ENCODE measurements around the gene TMEM138.

TMEM138 gene

GRCh38 chr11:61352038-61352437 is 10.1 kb upstream of the TMEM138 start:
- no CpG with 5 or more reads among the region's 8 CpGs for WGBS (ENCODE audit: insufficient coverage, insufficient read length)
- DNase-seq (ENCODE audit: low read depth, low spot score): no peak
- no peaks in the 10 kb centered on the region for H3K4me1 ChIP-seq (ENCODE audit: control insufficient read depth, insufficient read depth, low read length)
- no peak overlapping the region for H3K27ac ChIP-seq (ENCODE audit: low read length)
- H3K36me3 ChIP-seq (ENCODE audit: control insufficient read depth, insufficient read depth, low read length): peaks cover 15% of the 10 kb centered on the region; the same call in 1 of the 2 replicates
- no peaks in the 10 kb centered on the region for H3K9me3 ChIP-seq (ENCODE audit: control insufficient read depth, insufficient read depth, low read length)
- no peak overlapping the region for H3K4me3 ChIP-seq (ENCODE audit: low read length)
- no peaks in the 10 kb centered on the region for H3K27me3 ChIP-seq (ENCODE audit: control insufficient read depth, insufficient read depth, low read length)

GRCh38 chr11:61353131-61354067 is 8.8 kb upstream of the TMEM138 start:
- peaks cover 15% of the 10 kb centered on the region; the same call in 1 of the 2 replicates for H3K36me3 ChIP-seq (ENCODE audit: control insufficient read depth, insufficient read depth, low read length)
- DNase-seq (ENCODE audit: low read depth, low spot score): no peak
- no peak overlapping the region for H3K27ac ChIP-seq (ENCODE audit: low read length)

GRCh38 chr11:61354208-61354607 is 8.0 kb upstream of the TMEM138 start:
- no peak overlapping the region for H3K4me3 ChIP-seq (ENCODE audit: low read length)
- DNase-seq (ENCODE audit: low read depth, low spot score): no peak
- no CpG with 5 or more reads among the region's 2 CpGs for WGBS (ENCODE audit: insufficient coverage, insufficient read length)
- H3K27ac ChIP-seq (ENCODE audit: low read length): no peak overlapping the region
- H3K36me3 ChIP-seq (ENCODE audit: control insufficient read depth, insufficient read depth, low read length): peaks cover 11% of the 10 kb centered on the region; the same call in 1 of the 2 replicates
- H3K4me1 ChIP-seq (ENCODE audit: control insufficient read depth, insufficient read depth, low read length): no peaks in the 10 kb centered on the region
- H3K27me3 ChIP-seq (ENCODE audit: control insufficient read depth, insufficient read depth, low read length): no peaks in the 10 kb centered on the region
- H3K9me3 ChIP-seq (ENCODE audit: control insufficient read depth, insufficient read depth, low read length): no peaks in the 10 kb centered on the region

More at GRCh38 chr11:61353131-61354067, 8.8 kb upstream of the TMEM138 start:
- Histone ChIP-seq H3K9me3 (ENCODE audit: control insufficient read depth, insufficient read depth, low read length) (no peaks in the 10 kb centered on the region), H3K4me1 (ENCODE audit: control insufficient read depth, insufficient read depth, low read length) (no peaks in the 10 kb centered on the region), H3K4me3 (ENCODE audit: low read length) (no peak overlapping the region), H3K27me3 (ENCODE audit: control insufficient read depth, insufficient read depth, low read length) (no peaks in the 10 kb centered on the region)
- no CpG with 5 or more reads among the region's 15 CpGs for WGBS (ENCODE audit: insufficient coverage, insufficient read length)

GRCh38 chr11:61356706-61357105 is 5.5 kb upstream of the TMEM138 start:
- Histone ChIP-seq H3K4me3 (ENCODE audit: low read length) (no peak overlapping the region), H3K27ac (ENCODE audit: low read length) (no peak overlapping the region)

GRCh38 chr11:61357233-61357893 is 4.8 kb upstream of the TMEM138 start:
- no peak for DNase-seq (ENCODE audit: low read depth, low spot score)
- Histone ChIP-seq H3K4me3 (ENCODE audit: low read length) (no peak overlapping the region), H3K4me1 (ENCODE audit: control insufficient read depth, insufficient read depth, low read length) (no peaks in the 10 kb centered on the region), H3K36me3 (ENCODE audit: control insufficient read depth, insufficient read depth, low read length) (peaks cover 4% of the 10 kb centered on the region; the same call in 1 of the 2 replicates), H3K9me3 (ENCODE audit: control insufficient read depth, insufficient read depth, low read length) (no peaks in the 10 kb centered on the region), H3K27ac (ENCODE audit: low read length) (no peak overlapping the region), H3K27me3 (ENCODE audit: control insufficient read depth, insufficient read depth, low read length) (no peaks in the 10 kb centered on the region)
- no CpG with 5 or more reads among the region's 9 CpGs for whole genome bisulfite sequencing (ENCODE audit: insufficient coverage, insufficient read length)

More at GRCh38 chr11:61356706-61357105, 5.5 kb upstream of the TMEM138 start:
- no peaks in the 10 kb centered on the region for H3K9me3 ChIP-seq (ENCODE audit: control insufficient read depth, insufficient read depth, low read length)
- DNase-seq (ENCODE audit: low read depth, low spot score): no peak
- WGBS (ENCODE audit: insufficient coverage, insufficient read length): no CpG with 5 or more reads among the region's 4 CpGs
- no peaks in the 10 kb centered on the region for H3K4me1 ChIP-seq (ENCODE audit: control insufficient read depth, insufficient read depth, low read length)
- H3K27me3 ChIP-seq (ENCODE audit: control insufficient read depth, insufficient read depth, low read length): no peaks in the 10 kb centered on the region
- peaks cover 4% of the 10 kb centered on the region; the same call in 1 of the 2 replicates for H3K36me3 ChIP-seq (ENCODE audit: control insufficient read depth, insufficient read depth, low read length)

GRCh38 chr11:61357894-61358239 is 4.3 kb upstream of the TMEM138 start:
- Histone ChIP-seq H3K36me3 (ENCODE audit: control insufficient read depth, insufficient read depth, low read length) (peaks cover 3% of the 10 kb centered on the region; the same call in 1 of the 2 replicates), H3K27ac (ENCODE audit: low read length) (no peak overlapping the region), H3K27me3 (ENCODE audit: control insufficient read depth, insufficient read depth, low read length) (no peaks in the 10 kb centered on the region), H3K4me1 (ENCODE audit: control insufficient read depth, insufficient read depth, low read length) (no peaks in the 10 kb centered on the region), H3K4me3 (ENCODE audit: low read length) (no peak overlapping the region), H3K9me3 (ENCODE audit: control insufficient read depth, insufficient read depth, low read length) (no peaks in the 10 kb centered on the region)
- DNase-seq (ENCODE audit: low read depth, low spot score): no peak
- WGBS (ENCODE audit: insufficient coverage, insufficient read length): no CpG with 5 or more reads among the region's 6 CpGs

GRCh38 chr11:61358566-61358965 is 3.6 kb upstream of the TMEM138 start:
- H3K36me3 ChIP-seq (ENCODE audit: control insufficient read depth, insufficient read depth, low read length): no peaks in the 10 kb centered on the region
- H3K9me3 ChIP-seq (ENCODE audit: control insufficient read depth, insufficient read depth, low read length): no peaks in the 10 kb centered on the region
- no peak overlapping the region for H3K4me3 ChIP-seq (ENCODE audit: low read length)
- no CpG with 5 or more reads among the region's 11 CpGs for WGBS (ENCODE audit: insufficient coverage, insufficient read length)
- no peaks in the 10 kb centered on the region for H3K4me1 ChIP-seq (ENCODE audit: control insufficient read depth, insufficient read depth, low read length)
- H3K27me3 ChIP-seq (ENCODE audit: control insufficient read depth, insufficient read depth, low read length): no peaks in the 10 kb centered on the region
- H3K27ac ChIP-seq (ENCODE audit: low read length): no peak overlapping the region
- no peak for DNase-seq (ENCODE audit: low read depth, low spot score)

GRCh38 chr11:61359516-61359915 is 2.7 kb upstream of the TMEM138 start:
- Histone ChIP-seq H3K9me3 (ENCODE audit: control insufficient read depth, insufficient read depth, low read length) (no peaks in the 10 kb centered on the region), H3K4me1 (ENCODE audit: control insufficient read depth, insufficient read depth, low read length) (no peaks in the 10 kb centered on the region), H3K36me3 (ENCODE audit: control insufficient read depth, insufficient read depth, low read length) (peaks cover 4% of the 10 kb centered on the region; the same call in 1 of the 2 replicates), H3K27me3 (ENCODE audit: control insufficient read depth, insufficient read depth, low read length) (no peaks in the 10 kb centered on the region), H3K4me3 (ENCODE audit: low read length) (no peak overlapping the region), H3K27ac (ENCODE audit: low read length) (no peak overlapping the region)
- DNase-seq (ENCODE audit: low read depth, low spot score): no peak
- no CpG with 5 or more reads among the region's 6 CpGs for WGBS (ENCODE audit: insufficient coverage, insufficient read length)

GRCh38 chr11:61361237-61361740 is 885 bp upstream of the TMEM138 start:
- Histone ChIP-seq H3K9me3 (ENCODE audit: control insufficient read depth, insufficient read depth, low read length) (no peaks in the 10 kb centered on the region), H3K27ac (ENCODE audit: low read length) (no peak overlapping the region), H3K4me1 (ENCODE audit: control insufficient read depth, insufficient read depth, low read length) (no peaks in the 10 kb centered on the region), H3K36me3 (ENCODE audit: control insufficient read depth, insufficient read depth, low read length) (peaks cover 9% of the 10 kb centered on the region; the same call in 1 of the 2 replicates), H3K4me3 (ENCODE audit: low read length) (peak overlapping the region; percentile 51), H3K27me3 (ENCODE audit: control insufficient read depth, insufficient read depth, low read length) (no peaks in the 10 kb centered on the region)
- DNase-seq (ENCODE audit: low read depth, low spot score): no peak
- WGBS (ENCODE audit: insufficient coverage, insufficient read length): no CpG with 5 or more reads among the region's 22 CpGs

GRCh38 chr11:61362542-61362875 is 335 bp downstream of the TMEM138 start:
- peaks cover 13% of the 10 kb centered on the region; the same call in 1 of the 2 replicates for H3K36me3 ChIP-seq (ENCODE audit: control insufficient read depth, insufficient read depth, low read length)
- H3K4me3 ChIP-seq (ENCODE audit: low read length): peak overlapping the region; percentile 51
- WGBS (ENCODE audit: insufficient coverage, insufficient read length): no CpG with 5 or more reads among the region's 12 CpGs
- no peak for DNase-seq (ENCODE audit: low read depth, low spot score)
- H3K4me1 ChIP-seq (ENCODE audit: control insufficient read depth, insufficient read depth, low read length): no peaks in the 10 kb centered on the region
- H3K9me3 ChIP-seq (ENCODE audit: control insufficient read depth, insufficient read depth, low read length): no peaks in the 10 kb centered on the region
- H3K27me3 ChIP-seq (ENCODE audit: control insufficient read depth, insufficient read depth, low read length): no peaks in the 10 kb centered on the region
- H3K27ac ChIP-seq (ENCODE audit: low read length): no peak overlapping the region

Data from iPS DF 6.9 (cell line).